KMS-11 (cell line): ENCODE measurements around the gene DTNB.

Source experiments
- H2AFZ ChIP-seq: fragments of 200-600 bp; sonication (generic); 2 replicates; pipeline ENCODE4 v1.6.1; 2016; ENCODE audit warnings: antibody characterized with exemption, mixed run types, low read depth
- H3K27ac ChIP-seq: fragments of 200-600 bp; sonication (generic); 2 replicates; pipeline ENCODE4 v1.6.1; 2016; ENCODE audit warnings: mild to moderate bottlenecking, mixed run types
- H3K27me3 ChIP-seq: fragments of 200-600 bp; sonication (generic); 2 replicates; pipeline ENCODE4 v1.6.1; 2017; ENCODE audit warnings: mild to moderate bottlenecking, low read depth, mixed run types, moderate library complexity; ENCODE audit not compliant: insufficient read depth
- H3K36me3 ChIP-seq: fragments of 200-600 bp; sonication (generic); 2 replicates; pipeline ENCODE4 v1.6.1; 2017; ENCODE audit warnings: mild to moderate bottlenecking, mixed run types; ENCODE audit not compliant: insufficient read depth
- H3K4me1 ChIP-seq: fragments of 200-600 bp; sonication (generic); 2 replicates; pipeline ENCODE4 v1.6.1; 2016; ENCODE audit warnings: mild to moderate bottlenecking, low read depth, mixed run types; ENCODE audit not compliant: poor library complexity, severe bottlenecking
- H3K4me2 ChIP-seq: fragments of 200-600 bp; sonication (generic); 2 replicates; pipeline ENCODE4 v1.7.0; 2016; ENCODE audit warnings: mild to moderate bottlenecking, mixed run types
- H3K4me3 ChIP-seq: fragments of 200-600 bp; sonication (generic); IDR thresholded peaks from 2 replicates; pipeline ENCODE4 v1.6.1; 2017; ENCODE audit warnings: low read depth, low read length, mixed read lengths; ENCODE audit not compliant: insufficient read depth
- H3K79me2 ChIP-seq: fragments of 200-600 bp; sonication (generic); 2 replicates; pipeline ENCODE4 v1.6.1; 2016; ENCODE audit warnings: low read depth, mixed run types; ENCODE audit not compliant: insufficient read depth
- H3K9ac ChIP-seq: fragments of 200-600 bp; sonication (generic); 2 replicates; pipeline ENCODE4 v1.6.1; 2016; ENCODE audit warnings: mild to moderate bottlenecking, mixed run types
- H4K20me1 ChIP-seq: fragments of 200-600 bp; sonication (generic); 2 replicates; pipeline ENCODE4 v1.6.1; 2016; ENCODE audit warnings: mild to moderate bottlenecking, mixed run types; ENCODE audit not compliant: insufficient read depth
- CTCF ChIP-seq: fragments of 200-600 bp; sonication (generic); conservative IDR thresholded peaks from 2 replicates; pipeline ENCODE4 v1.6.1; 2017; ENCODE audit warnings: low read depth, mild to moderate bottlenecking, antibody characterized with exemption, low read length, moderate library complexity, mixed read lengths

DTNB gene

DNA sequence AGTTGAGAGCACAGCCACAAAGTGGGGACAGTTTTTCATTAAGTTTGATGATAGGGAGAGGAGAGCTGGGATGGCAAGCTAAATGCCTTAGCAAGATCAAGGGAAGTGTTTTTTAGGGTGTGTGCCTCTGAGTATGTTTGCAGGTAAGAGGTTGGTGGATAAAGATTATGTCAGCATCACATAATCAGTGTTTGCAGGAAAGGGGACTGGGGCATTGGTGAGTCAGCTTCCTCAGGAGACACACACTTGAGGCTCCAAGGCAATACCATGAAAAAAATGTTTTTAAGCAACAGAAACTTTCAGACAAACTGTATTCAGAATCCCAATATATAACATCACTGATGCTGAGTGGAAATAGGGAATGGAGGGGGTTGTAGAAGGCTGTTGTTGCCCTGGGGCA is 25.4 kb upstream of the DTNB start:
- Histone ChIP-seq H3K36me3 (no peaks in the 10 kb centered on the region), H3K79me2 (no peaks in the 10 kb centered on the region), H3K4me1 (no peaks in the 10 kb centered on the region), H2AFZ (no peak overlapping the region), H3K9ac (no peak overlapping the region), H3K4me3 (no peak overlapping the region), H3K27ac (no peak overlapping the region), H4K20me1 (no peaks in the 10 kb centered on the region), H3K27me3 (no peaks in the 10 kb centered on the region), H3K4me2 (no peak overlapping the region)
- TF ChIP-seq CTCF, result no peak

DNA sequence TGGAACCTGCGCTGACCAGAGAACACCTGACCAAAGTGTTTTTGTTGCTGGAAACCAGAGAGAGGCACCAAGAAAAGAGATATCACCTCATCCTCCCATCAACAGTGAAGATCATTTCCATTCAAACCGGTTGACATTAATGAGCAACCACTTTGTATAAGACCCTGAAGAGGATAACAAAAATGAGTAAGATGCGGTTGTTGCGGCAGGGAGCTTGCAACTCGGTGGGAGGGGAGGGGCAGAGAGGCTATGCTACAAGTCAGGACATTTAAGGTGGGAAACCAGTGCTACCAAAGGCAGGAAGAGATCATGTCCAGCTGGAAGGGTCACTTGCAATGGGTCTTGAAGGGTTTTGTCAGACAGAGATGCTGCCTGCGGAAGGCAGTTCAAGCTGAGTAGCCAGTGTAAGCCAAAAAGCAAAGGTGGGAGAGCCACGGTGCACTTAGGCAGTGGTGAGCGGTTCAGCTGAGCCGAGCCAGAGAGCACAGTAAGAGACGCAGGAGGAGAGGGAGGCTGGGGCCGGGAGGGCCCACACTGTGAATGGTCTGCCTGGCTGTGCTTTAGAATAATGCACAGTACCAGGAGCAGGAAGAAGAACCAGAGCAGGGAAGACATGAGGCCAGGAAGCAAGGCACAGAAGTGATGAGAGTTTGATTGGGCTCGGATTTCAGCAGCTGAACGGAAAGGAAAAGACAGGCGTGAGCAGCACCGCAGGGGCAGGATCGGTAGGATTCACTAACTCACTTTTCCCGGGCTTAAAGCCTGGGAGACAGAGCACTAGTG is 24.4 kb upstream of the DTNB start:
- H2AFZ ChIP-seq, result no peak overlapping the region
- no peak overlapping the region for H3K4me2 ChIP-seq
- TF ChIP-seq CTCF, result no peak
- H3K27me3 ChIP-seq, result no peaks in the 10 kb centered on the region
- H4K20me1 ChIP-seq, result no peaks in the 10 kb centered on the region
- no peak overlapping the region for H3K9ac ChIP-seq
- no peaks in the 10 kb centered on the region for H3K79me2 ChIP-seq
- no peak overlapping the region for H3K27ac ChIP-seq
- no peaks in the 10 kb centered on the region for H3K4me1 ChIP-seq
- H3K4me3 ChIP-seq, result no peak overlapping the region
- no peaks in the 10 kb centered on the region for H3K36me3 ChIP-seq

DNA sequence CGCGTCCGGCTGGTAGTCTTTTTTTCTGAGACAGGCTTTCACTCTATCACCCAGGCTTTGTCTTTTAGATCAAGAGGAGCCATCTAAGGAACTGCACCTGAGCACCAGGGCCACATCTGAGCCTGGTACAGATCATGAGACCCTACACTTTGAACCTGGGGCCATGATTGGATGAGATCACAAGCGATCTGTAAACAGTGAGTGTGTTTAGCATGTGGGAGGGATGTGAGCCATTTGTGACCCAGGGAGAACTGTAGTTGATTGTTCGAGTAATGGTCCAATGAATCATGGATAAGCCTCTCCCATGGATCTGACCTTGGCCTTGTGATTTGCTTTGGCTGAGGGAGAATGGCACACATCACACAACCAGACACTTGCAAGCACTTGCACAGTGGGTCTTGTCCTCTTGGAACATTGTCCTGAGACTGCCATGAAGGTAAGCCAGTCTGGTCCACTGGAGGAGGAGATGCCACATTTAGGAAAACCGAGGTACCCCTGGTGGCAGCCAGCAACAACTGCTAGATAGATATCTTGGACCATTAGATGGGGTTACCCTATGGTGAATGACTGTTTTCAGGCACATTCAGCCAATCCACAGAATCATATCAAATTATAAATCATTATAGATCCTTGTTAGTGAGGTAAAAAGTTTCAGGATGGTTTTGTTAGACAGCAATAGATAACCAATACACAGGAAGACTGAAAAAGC is 19.5 kb upstream of the DTNB start:
- no peaks in the 10 kb centered on the region for H3K36me3 ChIP-seq
- no peak overlapping the region for H3K27ac ChIP-seq
- H3K9ac ChIP-seq, result no peak overlapping the region
- no peak overlapping the region for H3K4me2 ChIP-seq
- H3K79me2 ChIP-seq, result no peaks in the 10 kb centered on the region
- H3K4me1 ChIP-seq, result no peaks in the 10 kb centered on the region
- no peak for TF ChIP-seq CTCF
- H3K27me3 ChIP-seq, result no peaks in the 10 kb centered on the region
- no peaks in the 10 kb centered on the region for H4K20me1 ChIP-seq
- no peak overlapping the region for H2AFZ ChIP-seq
- H3K4me3 ChIP-seq, result no peak overlapping the region

DNA sequence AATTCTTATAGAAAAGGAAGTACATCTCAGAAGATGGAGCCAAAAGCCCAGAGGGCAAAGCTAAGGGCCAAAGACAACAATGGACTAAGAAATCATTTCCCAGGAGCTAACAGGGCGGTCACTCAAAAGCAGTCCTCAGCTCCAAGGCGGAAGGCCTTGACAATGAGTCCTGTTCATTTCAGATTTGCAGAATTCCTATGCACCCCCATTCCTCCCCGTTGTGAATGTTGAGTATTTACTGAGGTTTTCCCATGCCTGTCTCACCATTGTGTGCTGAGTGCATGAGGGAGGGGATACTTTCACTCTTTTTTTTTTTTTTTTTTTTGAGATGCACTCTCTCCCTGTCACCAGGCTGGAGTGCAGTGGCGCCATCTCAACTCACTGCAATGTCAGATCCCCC is 18.8 kb upstream of the DTNB start:
- TF ChIP-seq CTCF, result no peak
- Histone ChIP-seq H3K9ac (no peak overlapping the region), H3K4me2 (no peak overlapping the region), H2AFZ (no peak overlapping the region), H4K20me1 (no peaks in the 10 kb centered on the region), H3K36me3 (no peaks in the 10 kb centered on the region), H3K4me1 (no peaks in the 10 kb centered on the region), H3K27me3 (no peaks in the 10 kb centered on the region), H3K27ac (no peak overlapping the region), H3K4me3 (no peak overlapping the region), H3K79me2 (no peaks in the 10 kb centered on the region)
